ENCODE measurements around the gene CD47.
A peak's percentile ranks its signal among the peaks of the same experiment; 100 is the strongest.

Gene CD47

GRCh38 chr3:108090701-108091497 is at the start of gene CD47:
Gene CD47, minus strand, starts transcription at chr3:108091031. Its CDS starts 123 bp downstream, at chr3:108090908.
- peak; percentile 96 for DNase-seq

DNA sequence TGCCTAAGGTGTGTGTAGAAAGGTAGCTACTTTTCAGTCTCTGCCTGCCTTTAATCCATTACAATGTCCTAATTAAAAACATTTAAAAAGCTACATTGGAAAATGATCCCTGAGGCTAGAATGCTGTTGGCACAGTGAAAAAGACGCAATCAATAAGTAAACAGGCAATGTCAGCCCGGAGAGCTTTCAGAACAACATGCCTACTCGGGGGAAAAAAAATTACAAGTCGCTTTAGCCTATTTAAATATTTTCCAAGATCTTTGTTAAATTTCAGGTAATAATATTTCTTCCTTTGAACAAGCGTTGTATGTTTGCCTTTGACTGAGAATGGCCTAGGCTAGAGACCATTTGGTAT is 46.6 kb upstream of the CD47 start:
- no peak for DNase-seq

DNA sequence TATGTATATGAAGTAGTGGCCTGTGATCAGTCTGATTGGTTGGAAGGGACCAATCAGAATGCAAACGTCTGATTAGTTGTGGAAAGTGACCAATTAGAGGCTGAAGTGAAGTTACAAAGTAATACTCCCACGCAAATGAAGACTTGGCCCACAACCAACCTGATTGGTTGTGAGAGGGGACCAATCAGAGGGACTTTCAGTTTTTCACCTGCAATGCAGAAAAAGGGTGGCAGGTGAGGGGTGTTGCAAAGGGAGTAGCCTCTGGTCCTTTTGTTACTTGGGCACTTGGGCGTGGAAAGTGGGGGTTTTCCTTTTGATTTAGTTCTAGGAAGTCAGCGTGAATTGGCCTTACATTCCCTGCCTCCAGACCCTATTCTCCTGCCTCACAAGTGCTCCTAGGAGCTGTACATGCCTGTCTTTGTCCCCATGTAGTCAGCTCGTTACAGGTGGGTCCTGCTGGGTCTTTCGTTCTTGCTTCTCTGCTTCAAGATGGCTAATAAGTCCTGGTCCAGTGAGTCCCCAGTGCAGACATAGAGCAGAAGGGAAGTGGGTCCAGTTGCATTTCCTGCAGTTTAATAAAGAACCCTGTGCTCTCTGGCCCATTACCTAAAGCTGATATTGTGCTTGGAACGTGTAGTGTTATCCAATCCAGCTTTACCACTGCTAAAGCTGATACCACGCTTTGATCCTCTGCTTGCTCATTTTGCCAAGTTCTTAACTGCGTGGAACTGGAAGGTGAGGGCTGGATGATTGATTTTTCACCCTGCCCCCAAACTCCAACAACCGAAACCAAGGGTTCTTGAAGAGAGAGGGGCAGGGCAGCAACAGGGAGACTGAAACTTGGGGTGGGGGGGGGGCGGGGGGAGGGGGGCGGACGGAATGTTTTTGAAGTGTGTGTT is 46.0 kb upstream of the CD47 start:
- no peak for DNase-seq

- no peak for DNase-seq
Measured at GRCh38 chr3:108134555-108134880, 43.7 kb upstream of the CD47 start.

- no peak for DNase-seq
Measured at GRCh38 chr3:108133858-108134554, 43.2 kb upstream of the CD47 start.

- DNase-seq = no peak
Measured at GRCh38 chr3:108133048-108133369, 42.2 kb upstream of the CD47 start.

DNA sequence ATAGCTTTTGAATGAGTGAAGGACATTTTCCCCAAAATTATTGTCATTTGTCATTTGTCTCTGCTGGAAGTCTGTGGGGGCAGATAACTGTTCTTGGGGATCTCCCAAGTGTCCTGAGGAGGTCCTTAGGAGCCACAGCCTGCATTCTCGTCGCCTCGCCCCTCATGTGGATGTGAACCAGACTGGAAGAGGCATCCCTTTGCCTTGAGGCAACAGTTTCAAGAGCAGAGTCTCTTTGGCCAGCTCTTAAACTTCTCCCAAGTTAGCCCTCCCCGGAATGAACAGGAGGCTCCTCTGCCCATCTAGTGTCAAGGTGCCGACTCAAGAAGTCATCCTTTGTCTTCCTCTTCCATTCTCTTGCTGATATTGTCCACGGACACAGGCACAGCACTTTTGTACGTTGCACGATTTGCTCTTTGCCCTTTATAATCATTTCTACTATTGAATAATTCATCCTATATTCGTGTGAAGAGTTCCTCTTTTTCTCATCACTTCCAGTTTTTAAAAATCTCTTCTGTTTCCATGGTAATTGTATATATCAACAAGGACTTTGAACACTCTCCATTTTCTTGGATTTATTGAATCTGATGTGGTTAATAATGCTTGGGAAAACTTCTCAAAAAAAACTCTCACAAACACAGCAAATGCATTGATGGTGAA is 40.8 kb upstream of the CD47 start:
- DNase-seq = no peak

- no peak for DNase-seq
Measured at GRCh38 chr3:108130701-108131474, 40.1 kb upstream of the CD47 start.

DNA sequence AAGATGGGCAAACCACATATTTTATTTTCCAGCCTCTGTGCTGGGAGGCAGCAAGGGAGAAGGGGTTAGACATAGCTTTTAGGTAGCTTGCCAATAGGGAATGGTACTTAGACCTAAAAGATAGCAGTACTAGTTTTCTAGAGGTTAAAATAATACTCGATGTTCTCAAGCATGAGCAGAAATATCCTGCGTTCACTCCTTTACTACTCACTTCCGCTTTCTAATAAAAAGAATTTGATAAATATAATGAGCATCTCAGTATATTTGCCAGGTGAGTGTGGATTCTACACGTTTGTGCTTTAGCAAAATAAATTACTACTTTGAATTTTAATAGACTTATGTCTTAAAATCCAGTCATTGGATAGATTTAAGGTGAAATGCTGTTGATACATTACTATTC is 39.4 kb upstream of the CD47 start:
- no peak for DNase-seq

DNA sequence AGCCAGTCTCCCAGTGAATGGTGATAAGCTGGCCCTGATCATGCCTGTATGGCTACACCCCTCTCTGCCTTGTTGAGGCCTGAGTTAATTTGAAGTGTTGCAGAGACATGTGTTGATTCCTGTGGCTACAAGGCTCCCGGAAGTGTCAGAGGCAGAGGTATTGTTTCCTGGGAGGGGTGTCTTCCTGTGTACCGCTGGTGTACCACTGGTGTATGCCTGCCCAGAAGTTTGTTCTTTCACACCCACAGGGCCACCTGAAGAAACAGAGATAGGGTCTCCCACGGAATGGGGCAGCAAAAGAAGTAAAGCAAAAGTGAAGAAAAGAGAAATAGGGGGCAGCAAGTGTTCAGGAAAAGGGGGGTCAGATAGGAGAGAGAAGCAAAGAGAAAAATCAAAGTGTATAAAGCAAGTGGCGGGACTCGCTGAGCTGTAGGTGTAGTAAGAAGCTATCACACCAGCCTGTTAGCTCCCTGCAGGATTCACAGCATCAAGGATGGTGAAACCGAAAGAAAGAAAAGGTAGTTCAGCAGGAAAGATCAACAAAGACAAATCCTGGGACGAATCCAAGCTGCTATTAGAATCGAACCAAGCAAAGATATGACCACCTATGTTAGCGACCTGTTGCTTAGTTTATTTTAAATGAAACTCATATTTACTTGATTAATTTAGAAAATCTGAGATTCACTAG is 36.6 kb upstream of the CD47 start:
- DNase-seq = peak; percentile 50

DNA sequence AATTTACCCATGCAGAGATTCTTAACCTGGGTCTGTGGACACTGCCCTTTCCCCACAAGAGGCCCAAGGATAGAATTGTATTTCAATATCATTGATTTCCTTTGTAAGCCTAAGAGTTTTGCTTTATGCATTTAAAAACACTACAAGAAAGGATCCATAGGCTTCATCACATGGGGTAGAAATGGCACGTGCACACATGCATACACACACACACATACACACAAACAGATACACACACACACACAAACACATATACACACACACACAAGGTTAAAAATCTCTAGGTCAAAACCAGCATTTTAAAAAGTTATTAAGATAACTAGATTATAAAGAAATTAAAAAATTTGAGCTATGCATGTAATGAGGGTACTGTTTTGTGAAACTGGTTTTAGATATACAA is 35.5 kb upstream of the CD47 start:
- no peak for DNase-seq

- DNase-seq = peak; percentile 64
Measured at GRCh38 chr3:108125550-108126071, 34.8 kb upstream of the CD47 start.

DNA sequence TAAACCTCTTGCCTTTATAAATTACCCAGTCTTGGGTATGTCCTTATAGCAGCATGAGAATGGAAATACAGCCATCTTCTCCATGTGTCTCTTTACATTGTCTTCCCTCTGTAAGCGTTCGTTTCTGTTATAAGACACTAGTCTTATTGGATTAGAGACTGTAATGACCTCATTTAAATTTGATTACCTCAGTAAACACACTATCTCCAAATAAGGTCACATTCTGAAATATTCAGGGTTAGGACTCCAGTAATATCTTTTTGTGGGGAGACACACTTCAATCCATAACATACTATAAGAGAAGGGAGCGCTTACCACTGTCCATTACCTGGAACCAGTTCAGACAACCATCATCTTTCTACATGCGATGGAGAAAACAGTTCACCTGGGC is 34.3 kb upstream of the CD47 start:
- no peak for DNase-seq

DNA sequence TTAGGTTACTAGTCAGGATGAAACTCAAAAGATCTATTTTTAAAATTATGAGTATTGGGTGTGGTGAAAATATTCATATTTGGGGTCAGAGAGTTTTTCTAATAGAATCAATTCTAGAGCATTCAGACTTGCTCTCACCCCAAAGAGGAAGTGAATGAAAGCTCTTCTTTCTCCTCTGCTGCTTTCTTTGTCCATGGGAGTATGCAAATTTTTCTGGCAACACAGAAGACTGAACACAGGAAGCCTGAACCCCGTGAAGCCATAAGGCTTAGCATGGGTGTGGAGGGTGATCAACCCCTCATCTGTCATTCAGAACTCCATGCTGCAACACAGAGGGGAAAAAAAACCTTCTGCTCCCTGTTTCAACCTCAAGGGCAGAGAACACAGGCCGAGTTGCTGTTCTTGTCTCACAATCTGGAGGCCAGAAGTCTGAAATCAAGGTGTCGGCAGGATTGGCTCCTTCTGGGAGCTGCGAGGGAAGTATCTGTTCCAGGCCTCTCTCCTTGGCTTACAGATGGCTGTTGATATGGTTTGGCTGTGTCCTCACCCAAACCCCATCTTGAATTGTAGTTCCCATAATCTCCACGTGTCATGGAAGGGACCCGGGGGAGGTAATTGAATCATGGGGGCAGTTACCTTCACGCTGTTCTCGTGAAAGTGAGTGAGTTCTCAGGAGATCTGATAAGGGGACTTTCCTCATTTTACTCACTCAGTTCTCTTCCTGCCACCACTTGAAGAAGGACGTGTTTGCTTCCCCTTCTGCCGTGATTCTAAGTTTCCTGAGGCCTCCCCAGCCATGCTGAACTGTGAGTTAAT is 33.7 kb upstream of the CD47 start:
- peak; percentile 56 for DNase-seq

DNA sequence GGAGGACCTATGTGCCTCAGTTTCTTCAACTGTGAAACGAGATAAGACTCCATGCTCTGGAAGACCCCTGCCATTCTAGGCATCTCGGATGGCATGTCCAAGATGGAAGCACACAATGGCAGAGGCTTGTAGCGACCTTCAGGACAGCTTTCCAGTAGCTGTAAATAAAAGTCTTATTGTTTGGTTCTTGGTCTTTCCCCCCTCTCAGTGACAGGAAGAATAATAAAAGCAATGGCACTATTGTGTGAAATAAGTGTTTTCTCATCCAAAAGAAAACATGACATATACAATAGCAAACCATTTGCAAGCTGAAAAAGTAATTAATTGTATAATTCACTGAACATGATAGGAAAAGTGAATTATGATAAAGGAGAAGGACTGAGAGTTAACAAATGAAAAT is 32.5 kb upstream of the CD47 start:
- no peak for DNase-seq

DNA sequence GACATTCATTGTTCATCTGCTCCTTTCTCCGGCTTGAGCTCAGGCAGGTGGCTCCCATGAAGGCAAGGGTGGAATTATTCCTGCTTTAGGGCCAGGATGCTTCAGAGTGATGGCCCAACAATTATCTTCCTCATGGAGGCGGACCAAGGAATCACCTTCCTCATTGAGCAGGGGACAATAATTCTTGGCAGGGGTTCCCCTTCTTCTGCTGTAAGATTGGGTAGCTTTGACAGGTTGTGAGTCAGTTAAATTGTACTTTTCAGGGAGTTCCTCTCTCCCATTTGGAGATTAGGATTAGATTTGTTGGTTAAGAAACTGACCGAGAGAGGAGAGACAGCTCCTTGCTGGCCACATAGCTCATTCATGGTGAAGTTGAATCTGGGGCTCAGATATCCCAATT is 31.4 kb upstream of the CD47 start:
- DNase-seq = no peak

- no peak for DNase-seq
Measured at GRCh38 chr3:108119398-108120104, 28.7 kb upstream of the CD47 start.

DNA sequence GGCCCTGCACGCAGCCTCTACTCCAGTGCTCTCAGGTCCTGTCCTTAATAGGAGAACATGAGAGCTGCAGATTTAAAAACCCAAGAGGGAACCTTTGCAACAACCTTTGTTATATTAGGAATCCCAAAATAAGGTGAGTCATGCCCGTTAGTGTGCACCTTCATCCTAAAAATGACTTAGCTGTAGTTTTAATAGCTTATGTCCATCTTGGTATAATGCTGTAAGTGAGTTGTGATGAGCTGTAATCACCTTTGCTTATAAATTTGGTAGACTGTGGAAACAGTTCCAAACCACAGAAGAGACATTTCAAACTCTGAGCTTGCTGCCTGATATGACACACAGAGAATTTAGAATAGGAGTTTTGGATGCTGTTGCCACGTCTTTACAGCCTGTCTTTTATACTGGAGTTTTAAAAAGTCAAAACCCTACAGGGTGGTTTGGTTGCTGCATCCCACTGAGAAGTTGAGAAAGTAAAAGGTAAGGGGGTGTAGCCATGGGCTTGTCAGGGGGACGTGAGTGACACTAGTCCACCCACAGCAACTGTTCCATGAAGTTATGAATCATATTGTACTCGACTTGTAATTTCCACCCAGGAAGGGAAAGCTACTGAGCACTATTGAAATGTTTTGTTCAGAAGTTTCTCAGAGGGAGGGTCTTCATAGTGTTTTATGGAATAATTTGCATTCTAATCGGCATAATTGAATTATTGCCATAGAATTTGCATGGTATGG is 27.4 kb upstream of the CD47 start:
- no peak for DNase-seq

GRCh38 chr3:108117241-108117775 is 26.5 kb upstream of the CD47 start:
- DNase-seq = no peak
